MM.1S (cell line): Measurements from ENCODE around the gene NOXA1.

ENCODE experiments used
- EZH2 ChIP-seq: fragments of 300-600 bp; sonication (generic); optimal IDR thresholded peaks from 2 replicates; pipeline ENCODE3; 2017; ENCODE audit warnings: low read depth, mild to moderate bottlenecking, antibody characterized with exemption, low read length, mixed read lengths
- TF ChIP-seq, protein P1 (sequence below): fragments of 300-600 bp; sonication (generic); IDR thresholded peaks from 2 replicates; pipeline ENCODE4 v1.5.1; 2016; ENCODE audit warnings: antibody characterized with exemption, low read length, mixed read lengths

DNA sequence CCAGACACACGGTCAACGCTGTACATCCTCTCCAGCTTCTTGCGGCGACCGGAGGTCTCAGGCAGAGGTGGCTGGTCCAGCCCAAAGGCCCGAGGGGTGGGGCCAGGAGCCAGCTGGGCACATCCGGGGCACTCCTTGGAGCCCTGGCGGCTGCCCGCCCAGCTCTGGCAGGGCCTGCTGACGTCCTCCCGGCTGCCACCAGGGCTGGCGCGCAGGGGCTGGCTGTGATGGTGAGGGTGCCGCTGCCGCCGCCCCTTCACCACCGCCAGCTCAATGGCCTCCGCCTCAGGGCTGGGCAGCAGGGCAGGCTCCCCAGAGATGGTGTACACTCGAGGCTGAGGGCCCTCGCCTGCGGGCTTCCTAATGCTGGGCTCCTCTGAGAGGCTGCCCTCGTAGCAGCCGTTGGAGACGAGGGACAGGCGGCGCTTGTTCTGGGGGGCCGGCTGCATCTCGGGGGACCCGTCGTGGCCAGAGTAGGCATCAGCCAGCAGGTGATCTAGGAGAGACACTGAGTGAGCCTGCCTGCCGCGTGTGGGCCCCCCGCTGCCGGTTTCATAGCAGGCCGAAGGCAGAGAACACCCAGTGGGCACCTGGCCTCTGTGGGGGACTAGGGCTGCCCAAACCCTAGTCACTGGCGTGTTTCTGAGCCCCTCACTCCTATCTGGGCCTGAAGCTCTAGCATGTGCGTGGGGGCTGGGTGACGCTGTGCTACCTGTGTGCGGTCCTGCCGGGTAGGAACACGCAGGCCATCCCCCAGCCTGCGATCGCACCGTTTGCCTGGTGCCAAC, 34.4 kb downstream of the NOXA1 start:
- TF ChIP-seq, protein P1, sequence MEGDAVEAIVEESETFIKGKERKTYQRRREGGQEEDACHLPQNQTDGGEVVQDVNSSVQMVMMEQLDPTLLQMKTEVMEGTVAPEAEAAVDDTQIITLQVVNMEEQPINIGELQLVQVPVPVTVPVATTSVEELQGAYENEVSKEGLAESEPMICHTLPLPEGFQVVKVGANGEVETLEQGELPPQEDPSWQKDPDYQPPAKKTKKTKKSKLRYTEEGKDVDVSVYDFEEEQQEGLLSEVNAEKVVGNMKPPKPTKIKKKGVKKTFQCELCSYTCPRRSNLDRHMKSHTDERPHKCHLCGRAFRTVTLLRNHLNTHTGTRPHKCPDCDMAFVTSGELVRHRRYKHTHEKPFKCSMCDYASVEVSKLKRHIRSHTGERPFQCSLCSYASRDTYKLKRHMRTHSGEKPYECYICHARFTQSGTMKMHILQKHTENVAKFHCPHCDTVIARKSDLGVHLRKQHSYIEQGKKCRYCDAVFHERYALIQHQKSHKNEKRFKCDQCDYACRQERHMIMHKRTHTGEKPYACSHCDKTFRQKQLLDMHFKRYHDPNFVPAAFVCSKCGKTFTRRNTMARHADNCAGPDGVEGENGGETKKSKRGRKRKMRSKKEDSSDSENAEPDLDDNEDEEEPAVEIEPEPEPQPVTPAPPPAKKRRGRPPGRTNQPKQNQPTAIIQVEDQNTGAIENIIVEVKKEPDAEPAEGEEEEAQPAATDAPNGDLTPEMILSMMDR = no peak
- TF ChIP-seq EZH2 = no peak
